K562 (cell line): ENCODE measurements around the gene NUAK1.

ENCODE experiments used
- KLF10 ChIP-seq: fragments of 250-450 bp; sonication (Bioruptor Pico); IDR thresholded peaks from 2 replicates; pipeline ENCODE4 v1.6.1; 2021; ENCODE audit warnings: matching md5 sums
- TF ChIP-seq, protein P1 (sequence below), 3 experiments: IDR thresholded peaks in 2 of 3; conservative IDR thresholded peaks in 1 of 3; 2 replicates each; pipeline ENCODE4 v1.5.1; 2011 to 2012; ENCODE audit warnings: low read length in 3 of 3, mild to moderate bottlenecking in 3 of 3, control low read depth in 2 of 3, improper control_type of control experiment in 1 of 3, inconsistent platforms in 1 of 3, low read depth in 1 of 3, mixed read lengths in 1 of 3, moderate library complexity in 1 of 3; ENCODE audit not compliant: insufficient read depth in 2 of 3
- TF ChIP-seq, protein P2 (sequence below), 2 experiments: fragments of 450-650 bp in 1 of 2; sonication (generic) in 1 of 2; formaldehyde crosslinking in 1 of 2; IDR thresholded peaks; 2 replicates each; pipeline versions ENCODE4 v1.7.1 to v1.9.0; 2016 to 2022; ENCODE audit warnings: inconsistent platforms in 1 of 2, mild to moderate bottlenecking in 1 of 2, missing genetic modification reagents in 1 of 2

DNA sequence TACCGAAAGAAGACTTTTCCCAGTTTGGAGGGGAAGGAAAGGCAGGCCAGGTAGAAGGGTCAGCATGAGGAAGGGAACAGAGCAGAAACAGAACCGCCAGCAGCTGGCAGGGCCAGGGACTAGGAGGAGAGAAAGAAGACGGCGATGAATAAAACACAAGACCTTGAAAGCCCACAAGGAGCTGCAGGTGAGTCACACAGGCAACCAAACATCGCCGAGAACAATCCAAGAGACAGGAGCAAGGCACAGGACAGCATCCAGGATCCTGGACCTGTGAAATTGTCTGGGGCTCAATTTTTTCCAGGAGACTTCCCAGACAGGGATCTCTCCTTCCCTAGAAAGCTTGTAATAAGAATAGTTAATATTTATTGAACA, 47.3 kb downstream of the NUAK1 start:
- TF ChIP-seq, protein P1, sequence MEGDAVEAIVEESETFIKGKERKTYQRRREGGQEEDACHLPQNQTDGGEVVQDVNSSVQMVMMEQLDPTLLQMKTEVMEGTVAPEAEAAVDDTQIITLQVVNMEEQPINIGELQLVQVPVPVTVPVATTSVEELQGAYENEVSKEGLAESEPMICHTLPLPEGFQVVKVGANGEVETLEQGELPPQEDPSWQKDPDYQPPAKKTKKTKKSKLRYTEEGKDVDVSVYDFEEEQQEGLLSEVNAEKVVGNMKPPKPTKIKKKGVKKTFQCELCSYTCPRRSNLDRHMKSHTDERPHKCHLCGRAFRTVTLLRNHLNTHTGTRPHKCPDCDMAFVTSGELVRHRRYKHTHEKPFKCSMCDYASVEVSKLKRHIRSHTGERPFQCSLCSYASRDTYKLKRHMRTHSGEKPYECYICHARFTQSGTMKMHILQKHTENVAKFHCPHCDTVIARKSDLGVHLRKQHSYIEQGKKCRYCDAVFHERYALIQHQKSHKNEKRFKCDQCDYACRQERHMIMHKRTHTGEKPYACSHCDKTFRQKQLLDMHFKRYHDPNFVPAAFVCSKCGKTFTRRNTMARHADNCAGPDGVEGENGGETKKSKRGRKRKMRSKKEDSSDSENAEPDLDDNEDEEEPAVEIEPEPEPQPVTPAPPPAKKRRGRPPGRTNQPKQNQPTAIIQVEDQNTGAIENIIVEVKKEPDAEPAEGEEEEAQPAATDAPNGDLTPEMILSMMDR (IDR thresholded peaks at IDR 0.05 in 2 of 3, conservative IDR thresholded peaks at IDR 0.05 in 1 of 3; ENCODE audit: insufficient read depth in 2 of 3, low read depth in 1 of 3, low read length in 3 of 3): no peak
- no peak for TF ChIP-seq KLF10 (CRISPR knock-in tag)
- TF ChIP-seq, protein P2, sequence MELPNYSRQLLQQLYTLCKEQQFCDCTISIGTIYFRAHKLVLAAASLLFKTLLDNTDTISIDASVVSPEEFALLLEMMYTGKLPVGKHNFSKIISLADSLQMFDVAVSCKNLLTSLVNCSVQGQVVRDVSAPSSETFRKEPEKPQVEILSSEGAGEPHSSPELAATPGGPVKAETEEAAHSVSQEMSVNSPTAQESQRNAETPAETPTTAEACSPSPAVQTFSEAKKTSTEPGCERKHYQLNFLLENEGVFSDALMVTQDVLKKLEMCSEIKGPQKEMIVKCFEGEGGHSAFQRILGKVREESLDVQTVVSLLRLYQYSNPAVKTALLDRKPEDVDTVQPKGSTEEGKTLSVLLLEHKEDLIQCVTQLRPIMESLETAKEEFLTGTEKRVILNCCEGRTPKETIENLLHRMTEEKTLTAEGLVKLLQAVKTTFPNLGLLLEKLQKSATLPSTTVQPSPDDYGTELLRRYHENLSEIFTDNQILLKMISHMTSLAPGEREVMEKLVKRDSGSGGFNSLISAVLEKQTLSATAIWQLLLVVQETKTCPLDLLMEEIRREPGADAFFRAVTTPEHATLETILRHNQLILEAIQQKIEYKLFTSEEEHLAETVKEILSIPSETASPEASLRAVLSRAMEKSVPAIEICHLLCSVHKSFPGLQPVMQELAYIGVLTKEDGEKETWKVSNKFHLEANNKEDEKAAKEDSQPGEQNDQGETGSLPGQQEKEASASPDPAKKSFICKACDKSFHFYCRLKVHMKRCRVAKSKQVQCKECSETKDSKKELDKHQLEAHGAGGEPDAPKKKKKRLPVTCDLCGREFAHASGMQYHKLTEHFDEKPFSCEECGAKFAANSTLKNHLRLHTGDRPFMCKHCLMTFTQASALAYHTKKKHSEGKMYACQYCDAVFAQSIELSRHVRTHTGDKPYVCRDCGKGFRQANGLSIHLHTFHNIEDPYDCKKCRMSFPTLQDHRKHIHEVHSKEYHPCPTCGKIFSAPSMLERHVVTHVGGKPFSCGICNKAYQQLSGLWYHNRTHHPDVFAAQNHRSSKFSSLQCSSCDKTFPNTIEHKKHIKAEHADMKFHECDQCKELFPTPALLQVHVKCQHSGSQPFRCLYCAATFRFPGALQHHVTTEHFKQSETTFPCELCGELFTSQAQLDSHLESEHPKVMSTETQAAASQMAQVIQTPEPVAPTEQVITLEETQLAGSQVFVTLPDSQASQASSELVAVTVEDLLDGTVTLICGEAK (IDR thresholded peaks at IDR 0.05): no peak
- TF ChIP-seq, protein P2 (CRISPR knock-in tag; IDR thresholded peaks at IDR 0.05): no peak
